PC-9 (cell line): Measurements from ENCODE around the gene PRAMEF6. TPM values are rescaled to one million over a fixed set of nuclear protein-coding genes. Genes with fewer than 3 reads are reported as not detected.
"Not testable (repeated sequence)": the region's sequence is repeated elsewhere in the genome, so short reads cannot be mapped to it uniquely, and the experiment has no call there.

ENCODE experiments used
- Bru-seq: library from RNA; stranded (reverse); fragments of 400-500 nt; gene quantifications from one replicate; lab custom pipeline; 2021; lab: Mats Ljungman, UMichigan
- BruChase-seq, 2 experiments: library from RNA; stranded (reverse); fragments of 400-500 nt; gene quantifications; one replicate each; lab custom pipeline; 2021; lab: Mats Ljungman, UMichigan
- BruUV-seq: library from RNA; stranded (reverse); fragments of 400-500 nt; replicated peaks from 2 replicates; lab custom pipeline; 2021; lab: Mats Ljungman, UMichigan
- CTCF ChIA-PET: fragments of 300-600 bp; sonication (Branson Sonifier 250); formaldehyde crosslinking; loops from one replicate; lab custom pipeline; 2022; ENCODE audit warnings: antibody characterized with exemption; lab: Charles Lee
- POLR2A ChIA-PET: fragments of 300-600 bp; sonication (Branson Sonifier 250); formaldehyde crosslinking; loops from one replicate; lab custom pipeline; 2022; ENCODE audit warnings: antibody characterized with exemption; ENCODE audit not compliant: unreplicated experiment; lab: Charles Lee
- DNase-seq, 2 experiments: peaks; one replicate each; pipeline versions ENCODE4 v3.0.0 to v3.0.0-alpha.2; 2015 to 2022; ENCODE audit warnings: mixed read lengths in 1 of 2
- H2AFZ ChIP-seq: fragments of 200-600 bp; sonication (generic); 2 replicates; pipeline ENCODE4 v1.8.1; 2017; ENCODE audit warnings: antibody characterized with exemption
- H3F3A ChIP-seq: fragments of 200-600 bp; sonication (generic); 2 replicates; pipeline ENCODE4 v1.8.1; 2017; ENCODE audit warnings: antibody characterized with exemption, mild to moderate bottlenecking, low read depth; ENCODE audit not compliant: insufficient read depth
- H3K27ac ChIP-seq: fragments of 200-600 bp; sonication (generic); 2 replicates; pipeline ENCODE4 v1.6.1; 2016; ENCODE audit warnings: mixed run types
- H3K27me3 ChIP-seq: fragments of 200-600 bp; sonication (generic); 2 replicates; pipeline ENCODE4 v1.6.1; 2016; ENCODE audit warnings: low read depth, mixed run types; ENCODE audit not compliant: insufficient read depth
- H3K36me3 ChIP-seq: fragments of 200-600 bp; sonication (generic); 2 replicates; pipeline ENCODE4 v1.6.1; 2016; ENCODE audit warnings: low read depth, mixed run types
- H3K4me1 ChIP-seq: fragments of 200-600 bp; sonication (generic); replicated peaks from 2 replicates; pipeline ENCODE4 v1.6.1; 2016; ENCODE audit warnings: mixed run types; ENCODE audit not compliant: insufficient read depth
- H3K4me2 ChIP-seq: fragments of 200-600 bp; sonication (generic); 2 replicates; pipeline ENCODE4 v1.6.1; 2017; ENCODE audit warnings: mixed run types
- H3K4me3 ChIP-seq: fragments of 200-600 bp; sonication (generic); 2 replicates; pipeline ENCODE4 v1.6.1; 2016; ENCODE audit warnings: mixed run types
- H3K79me2 ChIP-seq: fragments of 200-600 bp; sonication (generic); 2 replicates; pipeline ENCODE4 v1.6.1; 2017; ENCODE audit warnings: low read depth, mixed run types
- H3K9me2 ChIP-seq: fragments of 200-600 bp; sonication (generic); 2 replicates; pipeline ENCODE4 v1.8.1; 2017; ENCODE audit warnings: mild to moderate bottlenecking; ENCODE audit not compliant: insufficient read depth
- H3K9me3 ChIP-seq: fragments of 200-600 bp; sonication (generic); 2 replicates; pipeline ENCODE4 v1.8.1; 2016; ENCODE audit warnings: low read depth; ENCODE audit not compliant: insufficient read depth
- H4K20me1 ChIP-seq: fragments of 200-600 bp; sonication (generic); 2 replicates; pipeline ENCODE4 v1.8.1; 2017; ENCODE audit not compliant: insufficient read depth
- intact Hi-C: fragments of 100-400 bp; cut with micrococcal nuclease; formaldehyde crosslinking; loops from one replicate; pipeline ENCODE4 v1.10.0; 2022; ENCODE audit not compliant: unreplicated experiment
- long read RNA-seq: library from polyadenylated mRNA; stranded (forward); transcript quantifications from one replicate; pipeline ENCODE4 v2.0.0, GENCODE V29; 2022
- total RNA-seq: library from RNA; stranded (reverse); gene quantifications from 2 replicates; pipeline ENCODE4 v1.2.3, GENCODE V29; 2021

Gene PRAMEF6
- not detected in 2 replicates for total RNA-seq
- Bru-seq, nascent RNA, result not detected
- not detected for BruChase-seq, experiment 1, labeled RNA remaining after a 2-hour chase
- not detected for BruChase-seq, experiment 2, labeled RNA remaining after a 6-hour chase
- long read RNA-seq, result 0 reads

- H3K9me2 ChIP-seq, H3F3A ChIP-seq, H3K79me2 ChIP-seq, H3K4me1 ChIP-seq, BruUV-seq, H3K27ac ChIP-seq, DNase-seq, intact Hi-C loops, H2AFZ ChIP-seq, H3K27me3 ChIP-seq, H4K20me1 ChIP-seq, H3K9me3 ChIP-seq, CTCF ChIA-PET, H3K4me3 ChIP-seq, POLR2A ChIA-PET, H3K4me2 ChIP-seq, H3K36me3 ChIP-seq: not testable (repeated sequence)
Observed at GRCh38 chr1:12947480-12947879, at the start of gene PRAMEF6. Gene PRAMEF6 (minus strand): TSS chr1:12947580. CDS start chr1:12942518, 5,062 bp downstream.

- BruUV-seq, intact Hi-C loops, H4K20me1 ChIP-seq, H3K4me1 ChIP-seq, H3K9me3 ChIP-seq, H3K27ac ChIP-seq, POLR2A ChIA-PET, H3F3A ChIP-seq, H3K9me2 ChIP-seq, DNase-seq, H2AFZ ChIP-seq, H3K79me2 ChIP-seq, H3K4me2 ChIP-seq, H3K27me3 ChIP-seq, CTCF ChIA-PET, H3K4me3 ChIP-seq, H3K36me3 ChIP-seq: not testable (repeated sequence)
Observed at GRCh38 chr1:12924368-12924767, 23.0 kb downstream of the PRAMEF6 start.

- H3K9me2 ChIP-seq, H3K36me3 ChIP-seq, H3K4me1 ChIP-seq, H4K20me1 ChIP-seq, H3K4me2 ChIP-seq, H3K9me3 ChIP-seq, H3K27ac ChIP-seq, H3K27me3 ChIP-seq, CTCF ChIA-PET, POLR2A ChIA-PET, H3K4me3 ChIP-seq, H2AFZ ChIP-seq, H3F3A ChIP-seq, BruUV-seq, H3K79me2 ChIP-seq, intact Hi-C loops: not testable (repeated sequence)
- peak in 1 of 2 experiments; percentile 5 for DNase-seq
Observed at GRCh38 chr1:12921749-12922148, 25.6 kb downstream of the PRAMEF6 start.

- H3F3A ChIP-seq, H4K20me1 ChIP-seq, POLR2A ChIA-PET, H3K79me2 ChIP-seq, H3K9me3 ChIP-seq, H3K4me2 ChIP-seq, DNase-seq, CTCF ChIA-PET, H3K27me3 ChIP-seq, H3K4me1 ChIP-seq, H2AFZ ChIP-seq, H3K9me2 ChIP-seq, intact Hi-C loops, BruUV-seq, H3K4me3 ChIP-seq, H3K36me3 ChIP-seq, H3K27ac ChIP-seq: not testable (repeated sequence)
Observed at GRCh38 chr1:12916310-12916709, 31.1 kb downstream of the PRAMEF6 start, which contains the start of gene PRAMEF7. Gene PRAMEF7 (plus strand): TSS chr1:12916610. CDS start chr1:12917693, 1,083 bp downstream.

- H3K27ac ChIP-seq, H3K4me2 ChIP-seq, H4K20me1 ChIP-seq, H2AFZ ChIP-seq, H3K4me1 ChIP-seq, H3K9me2 ChIP-seq, H3K27me3 ChIP-seq, H3K79me2 ChIP-seq, H3F3A ChIP-seq, H3K9me3 ChIP-seq, POLR2A ChIA-PET, CTCF ChIA-PET, BruUV-seq, DNase-seq, intact Hi-C loops, H3K36me3 ChIP-seq, H3K4me3 ChIP-seq: not testable (repeated sequence)
Observed at GRCh38 chr1:12903793-12904572, 43.4 kb downstream of the PRAMEF6 start.

GRCh38 chr1:12899186-12899585 is 48.2 kb downstream of the PRAMEF6 start:
- H3K27ac ChIP-seq, H2AFZ ChIP-seq, H3K9me3 ChIP-seq, H3K36me3 ChIP-seq, POLR2A ChIA-PET, H3K4me3 ChIP-seq, intact Hi-C loops, H3K9me2 ChIP-seq, H3F3A ChIP-seq, BruUV-seq, H4K20me1 ChIP-seq, CTCF ChIA-PET, H3K4me2 ChIP-seq, DNase-seq, H3K4me1 ChIP-seq, H3K79me2 ChIP-seq, H3K27me3 ChIP-seq: not testable (repeated sequence)

- H3K9me3 ChIP-seq, H3K4me1 ChIP-seq, H2AFZ ChIP-seq, DNase-seq, H4K20me1 ChIP-seq, BruUV-seq, H3K79me2 ChIP-seq, H3K36me3 ChIP-seq, CTCF ChIA-PET, H3K27me3 ChIP-seq, H3K4me3 ChIP-seq, H3K27ac ChIP-seq, POLR2A ChIA-PET, H3K9me2 ChIP-seq, H3F3A ChIP-seq, H3K4me2 ChIP-seq, intact Hi-C loops: not testable (repeated sequence)
Observed at GRCh38 chr1:12898170-12898569, 49.2 kb downstream of the PRAMEF6 start, which contains the start of gene PRAMEF10. Gene PRAMEF10 (minus strand): TSS chr1:12898270. CDS start chr1:12895847, 2,423 bp downstream.
